Kidney tubule cell (primary cell): ENCODE measurements around the gene CYBRD1.

Experiments
- DNase-seq: peaks from one replicate; pipeline ENCODE4 v3.0.0-alpha.2; 2018; ENCODE audit warnings: low spot score

Gene CYBRD1

GRCh38 chr2:171553858-171554257, 31.6 kb downstream of the CYBRD1 start:
- DNase-seq: no peak

GRCh38 chr2:171554991-171555615, 32.8 kb downstream of the CYBRD1 start:
- DNase-seq: no peak

- DNase-seq: no peak
Observed at GRCh38 chr2:171557363-171557762, 35.1 kb downstream of the CYBRD1 start.

GRCh38 chr2:171563301-171563700, 41.0 kb downstream of the CYBRD1 start:
- DNase-seq: no peak

- no peak for DNase-seq
Observed at GRCh38 chr2:171564463-171564862, 42.2 kb downstream of the CYBRD1 start.

- peak; percentile 7 for DNase-seq
Observed at GRCh38 chr2:171566057-171566456, 43.8 kb downstream of the CYBRD1 start.

- DNase-seq: no peak
Observed at GRCh38 chr2:171566753-171567152, 44.5 kb downstream of the CYBRD1 start.

- peak; percentile 17 for DNase-seq
Observed at GRCh38 chr2:171568089-171568488, 45.8 kb downstream of the CYBRD1 start.

- DNase-seq: no peak
Observed at GRCh38 chr2:171571721-171572120, 49.4 kb downstream of the CYBRD1 start.

GRCh38 chr2:171574149-171574795, 52.0 kb downstream of the CYBRD1 start:
- DNase-seq: peak; percentile 75

- no peak for DNase-seq
Observed at GRCh38 chr2:171575606-171576005, 53.3 kb downstream of the CYBRD1 start.

- DNase-seq: no peak
Observed at GRCh38 chr2:171578127-171578803, 56.0 kb downstream of the CYBRD1 start.

- peak; percentile 53 for DNase-seq
Observed at GRCh38 chr2:171579481-171579880, 57.2 kb downstream of the CYBRD1 start.

GRCh38 chr2:171583566-171583965, 61.3 kb downstream of the CYBRD1 start:
- DNase-seq: no peak

GRCh38 chr2:171584001-171584400, 61.7 kb downstream of the CYBRD1 start:
- no peak for DNase-seq

GRCh38 chr2:171587132-171587531, 64.9 kb downstream of the CYBRD1 start:
- DNase-seq: no peak

- DNase-seq: no peak
Observed at GRCh38 chr2:171587567-171587966, 65.3 kb downstream of the CYBRD1 start.

GRCh38 chr2:171590116-171590515, 67.8 kb downstream of the CYBRD1 start:
- DNase-seq: no peak

GRCh38 chr2:171592036-171592555, 69.8 kb downstream of the CYBRD1 start:
- no peak for DNase-seq

GRCh38 chr2:171595456-171595855, 73.2 kb downstream of the CYBRD1 start:
- DNase-seq: no peak

GRCh38 chr2:171595896-171596295, 73.6 kb downstream of the CYBRD1 start:
- DNase-seq: peak; percentile 80

- DNase-seq: peak; percentile 56
Observed at GRCh38 chr2:171598713-171599319, 76.5 kb downstream of the CYBRD1 start.

- no peak for DNase-seq
Observed at GRCh38 chr2:171600126-171600525, 77.9 kb downstream of the CYBRD1 start.
